NCI-H2081 (cell line): Measurements from ENCODE around the gene TBX6.
"Not testable (repeated sequence)": the region's sequence is repeated elsewhere in the genome, so short reads cannot be mapped to it uniquely, and the experiment has no call there.

Experiments
- DNase-seq, 2 experiments: peaks; one replicate each; lab custom pipeline; 2025; lab: John Stamatoyannopoulos, UW

The TBX6 gene

GRCh38 chr16:30065943-30066760 is 25.6 kb downstream of the TBX6 start:
- DNase-seq, result no peak

- peak; percentile 93 to 94 for DNase-seq
Observed at GRCh38 chr16:30065102-30065942, 26.4 kb downstream of the TBX6 start, which contains the start of gene ALDOA. Gene ALDOA, plus strand, starts transcription at chr16:30065760. Its CDS starts 1,138 bp downstream, at chr16:30066898.

GRCh38 chr16:30064729-30065101 is 27.0 kb downstream of the TBX6 start:
- DNase-seq, result no peak

DNA sequence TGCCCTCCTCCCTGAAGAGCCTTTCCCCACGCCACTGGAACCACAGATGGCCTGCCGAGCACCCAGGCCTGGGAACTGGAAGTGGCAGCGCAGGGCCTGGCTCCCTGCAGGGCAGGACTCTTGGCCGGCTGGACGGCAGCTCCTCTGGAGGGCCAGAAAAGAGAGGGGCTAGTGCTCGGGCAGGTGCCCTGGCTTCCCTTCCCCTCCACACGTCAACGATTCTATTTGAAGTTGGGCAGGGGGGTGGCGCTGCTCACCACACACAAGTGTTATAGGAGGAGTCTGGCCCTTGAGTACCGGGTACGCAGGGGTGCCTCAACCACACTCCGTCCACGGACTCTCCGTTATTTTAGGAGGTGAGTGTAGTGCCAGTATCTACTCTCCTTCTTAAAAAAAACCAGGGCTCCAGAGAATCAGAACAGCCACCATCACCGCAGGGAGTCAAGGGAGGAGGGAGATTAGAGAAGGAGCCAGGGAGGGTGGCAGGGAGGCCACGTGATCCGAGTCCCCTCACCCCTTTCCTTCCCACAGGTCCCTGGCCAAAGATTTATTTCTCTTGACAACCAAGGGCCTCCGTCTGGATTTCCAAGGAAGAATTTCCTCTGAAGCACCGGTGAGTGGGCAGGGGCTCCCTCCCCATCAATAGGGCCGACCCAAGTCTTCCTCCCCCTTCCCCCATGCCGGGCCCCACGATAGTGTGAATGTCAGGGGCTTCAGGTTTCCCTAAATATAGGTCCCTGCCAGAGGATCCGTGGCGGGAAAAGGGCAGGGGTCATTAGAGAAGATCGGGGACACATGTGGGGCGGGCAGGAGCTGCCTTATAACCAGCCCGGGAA is 27.6 kb downstream of the TBX6 start:
- peak; percentile 52 to 77 for DNase-seq

- no peak for DNase-seq
Observed at GRCh38 chr16:30063278-30063892, 28.3 kb downstream of the TBX6 start.

- no peak for DNase-seq
Observed at GRCh38 chr16:30060836-30061554, 30.7 kb downstream of the TBX6 start.

- DNase-seq, result no peak
Observed at GRCh38 chr16:30060346-30060745, 31.4 kb downstream of the TBX6 start.

GRCh38 chr16:30054959-30055553 is 36.7 kb downstream of the TBX6 start:
- DNase-seq, result no peak

DNA sequence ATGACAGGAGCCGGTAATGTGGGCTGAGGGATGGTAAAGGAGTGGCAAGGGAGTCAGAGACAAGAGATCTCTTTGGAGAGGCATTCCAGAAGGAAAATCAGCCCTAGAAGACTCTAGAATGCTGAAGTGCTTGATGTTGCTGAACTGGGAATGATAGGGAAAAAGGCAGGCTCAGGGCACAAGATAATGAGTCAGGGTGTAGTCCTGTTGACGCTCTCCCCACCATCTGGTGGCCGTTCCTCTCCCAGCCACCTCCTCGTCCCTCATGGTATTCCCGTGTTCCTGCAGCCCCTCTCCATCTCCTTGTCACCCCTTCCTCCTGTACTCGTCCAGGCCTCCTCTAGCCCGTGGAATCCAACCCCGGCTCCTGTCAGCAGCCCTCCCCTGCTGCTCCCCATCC is 37.3 kb downstream of the TBX6 start:
- no peak for DNase-seq

DNA sequence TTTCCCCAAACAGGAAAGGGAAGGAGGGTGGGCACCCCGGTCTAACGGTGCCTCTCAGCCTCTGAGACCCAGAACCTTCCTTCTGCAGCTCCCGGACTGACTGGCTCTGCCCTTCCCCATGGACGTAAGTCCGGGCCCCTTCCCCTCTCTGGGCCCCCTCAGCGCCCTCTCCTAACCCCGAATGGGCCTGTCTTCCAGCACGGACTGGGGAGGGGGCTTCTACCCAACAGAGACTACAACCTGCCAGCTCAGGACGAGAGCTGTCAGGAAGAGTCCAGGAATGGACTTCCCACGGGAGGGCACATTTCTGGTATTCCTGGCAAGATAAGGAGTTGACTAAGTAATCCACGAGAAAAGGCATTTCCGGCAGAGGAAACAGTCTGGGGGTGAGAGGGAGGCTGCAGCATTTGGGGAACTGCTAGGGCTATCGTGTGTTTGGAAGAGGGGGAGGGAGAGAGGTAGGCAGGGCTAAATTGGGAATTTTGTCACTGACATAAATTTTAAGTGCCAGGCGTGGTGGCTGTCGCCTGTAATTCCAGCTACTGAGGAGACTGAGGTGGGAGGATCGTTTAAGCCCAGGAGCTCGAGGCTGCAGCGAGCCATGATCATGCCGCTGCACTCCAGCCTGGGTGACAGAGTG is 38.2 kb downstream of the TBX6 start:
- DNase-seq, result peak in 1 of 2 experiments; percentile 12

- peak; percentile 77 to 87 for DNase-seq
Observed at GRCh38 chr16:30052671-30053372, 38.9 kb downstream of the TBX6 start.

GRCh38 chr16:30051518-30051917 is 40.2 kb downstream of the TBX6 start:
- no peak for DNase-seq

GRCh38 chr16:30049871-30050270 is 41.9 kb downstream of the TBX6 start:
- no peak for DNase-seq

DNA sequence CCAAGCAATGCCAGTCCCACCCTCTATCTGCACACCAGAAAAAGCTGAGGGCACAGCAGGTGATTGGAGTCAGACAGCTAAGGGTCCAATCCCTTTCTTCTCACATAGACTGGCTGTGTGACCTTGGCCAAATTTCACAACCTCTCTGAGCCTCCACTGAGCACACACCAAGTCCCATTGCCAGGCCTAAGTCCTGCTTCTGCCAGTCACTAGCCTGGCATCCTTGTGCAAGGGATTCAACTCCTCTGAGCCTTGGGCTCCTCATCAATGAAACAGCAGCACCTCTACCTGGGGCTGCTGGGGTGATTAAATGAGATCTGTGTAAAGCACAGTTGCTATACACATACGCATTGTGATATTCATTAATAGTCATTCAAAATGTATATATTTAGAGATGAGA is 45.1 kb downstream of the TBX6 start:
- DNase-seq, result no peak

DNA sequence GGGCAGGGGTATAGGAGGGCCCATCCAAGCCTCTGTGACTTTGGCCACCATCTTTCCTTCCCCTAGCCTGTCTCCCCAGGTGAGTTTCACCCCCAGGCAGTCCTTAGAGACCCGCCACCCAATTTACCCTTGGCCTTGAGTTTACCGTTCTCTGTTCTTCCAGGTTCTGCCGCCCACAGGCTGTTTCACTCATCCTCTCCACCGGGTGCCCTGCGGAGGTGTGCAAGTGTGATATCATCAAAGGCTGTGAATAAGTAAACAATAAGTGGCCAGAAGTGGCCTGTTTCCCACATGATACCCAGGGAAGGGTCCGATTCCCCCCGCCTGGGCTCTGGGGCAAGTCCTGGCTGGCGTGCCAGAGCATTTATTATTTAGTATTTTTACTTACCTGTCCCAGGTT is 45.5 kb downstream of the TBX6 start:
- DNase-seq, result no peak

- peak in 1 of 2 experiments; percentile 14 for DNase-seq
Observed at GRCh38 chr16:30041841-30042240, 49.9 kb downstream of the TBX6 start.

- DNase-seq, result not testable (repeated sequence)
Observed at GRCh38 chr16:30040690-30041089, 51.0 kb downstream of the TBX6 start.

DNA sequence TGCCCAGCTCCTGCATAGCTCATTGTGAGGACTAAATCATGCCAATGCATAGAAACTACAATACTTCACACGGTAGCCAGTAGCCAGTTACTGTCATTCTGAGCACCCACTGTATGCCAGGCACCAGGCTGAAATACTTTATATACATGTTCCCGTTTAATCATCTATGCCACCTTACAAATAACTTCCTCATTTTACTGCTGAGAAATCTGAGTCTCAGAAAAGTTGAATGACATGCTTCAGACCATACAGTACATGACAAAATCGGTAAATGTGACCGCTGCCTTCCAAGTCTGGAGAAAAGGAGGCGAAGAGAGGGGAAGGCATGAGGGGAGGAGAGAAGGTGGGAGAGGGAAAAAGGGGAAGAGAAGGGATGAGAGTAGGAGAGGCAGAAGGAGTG is 51.5 kb downstream of the TBX6 start:
- no peak for DNase-seq
